ENCODE measurements around the gene SORCS3.

GRCh38 chr10:104904753-104905323 is 263.7 kb downstream of the SORCS3 start:
- TF ChIP-seq CTCF (IDR thresholded peaks at IDR 0.05), result no peak
- TF ChIP-seq POLR2A (IDR thresholded peaks at IDR 0.05), result no peak

All from right lobe of liver (tissue), 4 donors.